GM18951 (cell line): ENCODE measurements around the gene RDH5.

Experiments
- POLR2A ChIP-seq: IDR thresholded peaks from 4 replicates; pipeline ENCODE4 v1.6.1; 2011; ENCODE audit warnings: mild to moderate bottlenecking; ENCODE audit not compliant: insufficient read length, insufficient read depth; ENCODE audit errors: extremely low read depth
- in situ Hi-C: fragments of 300-500 bp; cut with MboI; formaldehyde crosslinking; loops from one replicate; pipeline ENCODE4 v1.12.0; 2022; ENCODE audit warnings: low sequenced_read_pairs, mixed read lengths, inconsistent platforms; ENCODE audit not compliant: unreplicated experiment

The RDH5 gene

DNA sequence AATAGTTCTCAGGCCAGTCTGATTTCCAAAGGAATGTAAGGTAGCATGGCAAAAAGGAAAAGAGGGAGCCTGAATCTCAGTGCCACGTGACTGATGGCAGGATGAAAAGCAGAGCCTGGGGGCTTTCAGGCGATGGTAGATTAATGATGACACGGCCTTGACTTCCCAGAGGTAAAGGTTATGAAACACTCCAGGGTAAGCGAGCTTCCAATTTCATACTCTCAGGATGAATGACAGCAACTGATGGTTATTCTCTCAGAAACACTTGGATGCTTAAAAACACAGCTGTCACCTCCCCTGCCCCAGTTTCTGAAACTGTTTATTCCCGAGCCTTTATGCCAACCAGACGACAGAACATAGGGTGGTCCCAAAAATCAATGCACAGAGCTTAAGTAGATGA is 51.5 kb downstream of the RDH5 start:
- in situ Hi-C loops = no loop called here

More for the DNA sequence above, 51.5 kb downstream of the RDH5 start:
- no peak for TF ChIP-seq POLR2A
